Stimulated activated effector memory CD8-positive, alpha-beta T cell treated with anti-CD3 and anti-CD28 coated beads, Interleukin-12 subunit alpha, Interleukin-12 subunit beta, amount 100 ng/mL, for 72 hours (primary cell): Measurements from ENCODE around the gene STK38L.
A peak's percentile ranks its signal among the peaks of the same experiment; 100 is the strongest.

Experiments
- ATAC-seq: fragments of 150-1000 bp; cut with Tn5 transposase; 2 replicates; pipeline ENCODE4 v1.10.0; 2021
- DNase-seq, 2 donors: peaks; one replicate each; pipeline ENCODE4 v3.0.0; 2021 to 2022; ENCODE audit warnings: low spot score in 2 of 2
- H3K27ac Mint-ChIP-seq: one replicate; pipeline ENCODE4 v1.8.0; 2022; ENCODE audit warnings: mild to moderate bottlenecking, mixed read lengths
- H3K36me3 Mint-ChIP-seq: one replicate; pipeline ENCODE4 v1.8.0; 2022; ENCODE audit warnings: mild to moderate bottlenecking, mixed read lengths
- H3K4me1 Mint-ChIP-seq: one replicate; pipeline ENCODE4 v1.8.0; 2022; ENCODE audit warnings: mixed read lengths
- H3K4me3 Mint-ChIP-seq: one replicate; pipeline ENCODE4 v1.8.0; 2022; ENCODE audit warnings: mild to moderate bottlenecking, mixed read lengths
- H3K9me3 Mint-ChIP-seq: one replicate; pipeline ENCODE4 v1.8.0; 2022; ENCODE audit warnings: mixed read lengths

STK38L gene

GRCh38 chr12:27335364-27336281, 91.5 kb downstream of the STK38L start:
- no peaks in the 10 kb centered on the region for H3K9me3 Mint-ChIP-seq
- no peak overlapping the region for H3K27ac Mint-ChIP-seq
- no peak overlapping the region for H3K4me3 Mint-ChIP-seq
- DNase-seq (peak in 1 of 2 donors; percentile 52), ATAC-seq (peak; percentile 50)
- peaks cover 41% of the 10 kb centered on the region for H3K4me1 Mint-ChIP-seq
- H3K36me3 Mint-ChIP-seq = no peaks in the 10 kb centered on the region

GRCh38 chr12:27336282-27336653, 92.2 kb downstream of the STK38L start:
- Mint-ChIP-seq H3K27ac (no peak overlapping the region), H3K4me3 (no peak overlapping the region), H3K9me3 (no peaks in the 10 kb centered on the region), H3K4me1 (peaks cover 35% of the 10 kb centered on the region), H3K36me3 (no peaks in the 10 kb centered on the region)
- ATAC-seq = no peak
- DNase-seq = no peak

- no peak for DNase-seq
- no peak overlapping the region for H3K4me3 Mint-ChIP-seq
- H3K9me3 Mint-ChIP-seq = no peaks in the 10 kb centered on the region
- H3K36me3 Mint-ChIP-seq = no peaks in the 10 kb centered on the region
- no peak overlapping the region for H3K27ac Mint-ChIP-seq
- no peak for ATAC-seq
- H3K4me1 Mint-ChIP-seq = peaks cover 24% of the 10 kb centered on the region
These were observed 93.3 kb downstream of the STK38L start for GRCh38 chr12:27337376-27337775.

- ATAC-seq (no peak), DNase-seq (no peak)
- Mint-ChIP-seq H3K4me3 (no peak overlapping the region), H3K27ac (no peak overlapping the region), H3K4me1 (peaks cover 18% of the 10 kb centered on the region), H3K9me3 (no peaks in the 10 kb centered on the region), H3K36me3 (no peaks in the 10 kb centered on the region)
These were observed 94.4 kb downstream of the STK38L start for GRCh38 chr12:27338473-27338872.

DNA sequence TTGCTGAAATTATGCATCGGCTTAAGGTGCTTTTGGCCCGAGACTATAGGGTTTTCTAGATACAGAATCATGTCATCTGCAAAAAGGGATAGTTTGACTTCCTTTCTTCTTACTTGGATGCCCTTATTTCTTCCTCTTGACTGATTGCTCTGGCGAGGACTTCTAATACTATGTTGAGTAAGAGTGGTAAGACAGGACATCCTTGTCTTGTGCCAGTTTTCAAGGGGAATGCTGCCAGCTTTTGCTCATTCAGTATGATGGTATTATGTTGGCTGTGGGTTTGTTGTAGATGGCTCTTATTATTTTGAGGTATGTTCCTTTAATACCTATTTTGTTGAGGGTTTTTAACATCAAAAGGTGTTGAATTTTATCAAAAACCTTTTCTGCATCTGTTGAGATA, 96.9 kb downstream of the STK38L start:
- Mint-ChIP-seq H3K4me1 (peaks cover 4% of the 10 kb centered on the region), H3K9me3 (no peaks in the 10 kb centered on the region), H3K27ac (no peak overlapping the region), H3K36me3 (no peaks in the 10 kb centered on the region), H3K4me3 (no peak overlapping the region)
- DNase-seq (no peak), ATAC-seq (no peak)

DNA sequence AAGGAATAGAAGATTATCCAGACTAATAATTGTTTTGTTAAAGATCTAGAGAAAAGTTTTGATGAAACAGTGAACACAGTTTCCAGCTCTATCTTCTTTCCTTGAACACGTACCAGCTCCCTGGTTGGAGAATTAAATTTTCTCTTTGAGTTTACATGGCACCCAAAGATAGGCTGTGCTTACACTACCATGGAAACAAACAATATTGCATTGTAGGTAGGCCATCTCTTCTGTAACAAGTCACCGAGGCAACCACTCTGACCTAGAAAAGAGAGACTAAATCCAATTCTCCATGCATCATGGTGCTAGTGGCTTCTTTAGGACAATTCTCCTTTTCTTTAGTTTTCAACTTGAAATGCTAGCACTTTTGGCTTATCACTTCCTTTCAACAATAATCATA, 98.5 kb downstream of the STK38L start:
- Mint-ChIP-seq H3K9me3 (no peaks in the 10 kb centered on the region), H3K27ac (no peak overlapping the region), H3K4me3 (no peak overlapping the region), H3K36me3 (no peaks in the 10 kb centered on the region), H3K4me1 (no peaks in the 10 kb centered on the region)
- DNase-seq = no peak
- no peak for ATAC-seq

DNA sequence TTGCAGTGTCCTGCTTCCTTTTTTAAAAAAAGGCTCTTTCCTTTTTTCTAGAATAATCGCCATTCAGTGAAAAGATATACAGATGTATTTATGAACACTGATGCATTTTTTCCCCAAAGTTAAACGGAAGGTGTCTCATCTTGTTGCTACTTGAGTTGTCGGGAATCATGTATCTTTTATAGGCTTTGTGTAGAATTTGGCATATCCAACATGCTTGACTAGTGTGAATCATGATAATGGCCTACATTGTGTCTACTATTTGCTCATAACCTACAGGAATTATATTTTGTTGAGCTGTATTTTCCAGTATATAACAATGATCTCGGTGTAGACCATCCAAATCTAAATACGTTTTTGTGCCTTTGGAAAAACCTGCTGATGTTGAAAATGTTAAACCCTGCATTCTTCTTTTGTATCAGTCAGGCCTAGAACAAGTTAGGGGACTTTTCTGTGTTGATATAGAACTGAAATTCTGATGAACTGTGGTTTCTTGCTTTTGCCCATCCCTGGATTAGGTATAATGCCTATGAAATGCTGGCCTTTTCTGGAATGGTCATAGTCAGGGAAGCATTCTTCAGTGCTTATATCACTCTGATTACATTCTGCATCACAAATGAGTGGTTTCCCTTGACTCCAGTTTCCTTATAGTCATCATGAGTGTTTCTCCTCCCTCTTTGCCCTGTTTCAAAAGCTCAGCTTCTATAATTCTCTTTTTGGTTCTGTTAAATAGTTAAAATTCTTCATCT, 99.3 kb downstream of the STK38L start:
- Mint-ChIP-seq H3K9me3 (no peaks in the 10 kb centered on the region), H3K36me3 (no peaks in the 10 kb centered on the region), H3K4me1 (no peaks in the 10 kb centered on the region), H3K4me3 (no peak overlapping the region), H3K27ac (no peak overlapping the region)
- DNase-seq (no peak), ATAC-seq (no peak)

DNA sequence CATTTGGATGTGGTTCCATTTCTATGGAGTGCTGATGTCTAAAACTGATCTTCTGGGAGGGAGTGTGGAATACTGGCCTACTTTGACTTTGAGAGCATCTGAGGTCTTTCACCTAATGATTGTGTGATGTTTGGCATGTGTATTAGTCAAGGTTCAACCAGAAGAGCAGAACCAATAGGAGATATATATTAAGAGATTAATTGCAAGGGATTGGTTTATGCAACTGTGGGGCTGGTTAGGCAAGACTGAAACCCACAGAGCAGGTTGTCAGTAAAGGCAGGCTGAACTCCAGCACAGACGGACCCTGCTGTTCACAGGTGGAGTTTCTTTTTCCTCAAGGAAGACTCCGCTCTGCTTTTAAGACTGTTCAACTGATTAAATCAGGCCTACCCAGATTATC, 100.2 kb downstream of the STK38L start:
- Mint-ChIP-seq H3K4me1 (no peaks in the 10 kb centered on the region), H3K9me3 (no peaks in the 10 kb centered on the region), H3K4me3 (no peak overlapping the region), H3K36me3 (no peaks in the 10 kb centered on the region), H3K27ac (no peak overlapping the region)
- DNase-seq = no peak
- ATAC-seq = no peak

GRCh38 chr12:27344760-27345159, 100.7 kb downstream of the STK38L start:
- H3K4me3 Mint-ChIP-seq = no peak overlapping the region
- ATAC-seq = no peak
- H3K36me3 Mint-ChIP-seq = no peaks in the 10 kb centered on the region
- H3K27ac Mint-ChIP-seq = no peak overlapping the region
- no peaks in the 10 kb centered on the region for H3K9me3 Mint-ChIP-seq
- H3K4me1 Mint-ChIP-seq = no peaks in the 10 kb centered on the region
- DNase-seq = no peak

- Mint-ChIP-seq H3K9me3 (no peaks in the 10 kb centered on the region), H3K36me3 (no peaks in the 10 kb centered on the region), H3K27ac (no peak overlapping the region), H3K4me3 (no peak overlapping the region), H3K4me1 (no peaks in the 10 kb centered on the region)
- no peak for ATAC-seq
- DNase-seq = no peak
These were observed 101.3 kb downstream of the STK38L start for GRCh38 chr12:27345376-27345775.

DNA sequence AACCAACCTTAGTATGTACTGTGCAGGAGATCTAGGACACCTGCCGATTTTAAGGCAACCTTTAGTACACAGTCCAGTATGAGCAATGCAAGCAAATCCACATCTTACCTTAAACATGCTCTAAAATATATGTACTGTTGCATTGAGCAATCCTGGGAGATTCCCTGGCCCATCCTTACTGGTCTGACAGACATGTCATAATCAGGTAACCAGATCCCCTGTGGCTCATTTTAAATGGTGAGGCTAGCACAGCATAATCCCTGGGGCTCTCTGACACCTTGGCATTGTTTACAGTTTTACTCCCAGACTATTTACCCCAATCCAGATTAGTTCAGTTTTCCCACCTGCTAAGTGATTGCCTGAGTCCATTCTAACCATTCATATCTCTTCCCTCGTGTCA, 103.7 kb downstream of the STK38L start:
- no peak overlapping the region for H3K4me3 Mint-ChIP-seq
- ATAC-seq (no peak), DNase-seq (no peak)
- H3K9me3 Mint-ChIP-seq = no peaks in the 10 kb centered on the region
- no peaks in the 10 kb centered on the region for H3K36me3 Mint-ChIP-seq
- no peaks in the 10 kb centered on the region for H3K4me1 Mint-ChIP-seq
- no peak overlapping the region for H3K27ac Mint-ChIP-seq

GRCh38 chr12:27351476-27351875, 107.4 kb downstream of the STK38L start:
- H3K4me3 Mint-ChIP-seq = no peak overlapping the region
- no peak for ATAC-seq
- no peak for DNase-seq
- no peaks in the 10 kb centered on the region for H3K4me1 Mint-ChIP-seq
- H3K27ac Mint-ChIP-seq = no peak overlapping the region
- H3K9me3 Mint-ChIP-seq = no peaks in the 10 kb centered on the region
- H3K36me3 Mint-ChIP-seq = no peaks in the 10 kb centered on the region

DNA sequence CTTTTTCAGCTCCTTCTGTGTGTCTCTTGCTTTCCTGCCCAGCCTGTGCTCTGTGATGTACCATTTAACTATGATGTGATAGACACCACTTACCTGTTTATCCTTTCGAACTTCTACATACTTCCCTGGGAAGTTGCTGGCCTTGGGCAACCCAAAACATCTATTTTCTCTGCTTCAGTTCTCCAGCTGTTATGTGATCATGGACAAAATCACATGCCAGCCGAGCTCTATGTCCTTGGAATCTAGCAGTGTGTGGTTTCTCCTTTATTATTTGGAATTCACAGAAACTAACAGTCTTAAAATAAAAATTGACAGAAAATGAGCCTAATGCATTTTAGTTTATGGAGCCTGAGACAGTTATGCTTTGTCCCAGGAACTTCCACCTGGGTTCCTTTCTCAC, 111.4 kb downstream of the STK38L start:
- no peak for DNase-seq
- H3K36me3 Mint-ChIP-seq = no peaks in the 10 kb centered on the region
- H3K4me3 Mint-ChIP-seq = no peak overlapping the region
- H3K4me1 Mint-ChIP-seq = no peaks in the 10 kb centered on the region
- H3K9me3 Mint-ChIP-seq = no peaks in the 10 kb centered on the region
- no peak for ATAC-seq
- H3K27ac Mint-ChIP-seq = no peak overlapping the region

DNA sequence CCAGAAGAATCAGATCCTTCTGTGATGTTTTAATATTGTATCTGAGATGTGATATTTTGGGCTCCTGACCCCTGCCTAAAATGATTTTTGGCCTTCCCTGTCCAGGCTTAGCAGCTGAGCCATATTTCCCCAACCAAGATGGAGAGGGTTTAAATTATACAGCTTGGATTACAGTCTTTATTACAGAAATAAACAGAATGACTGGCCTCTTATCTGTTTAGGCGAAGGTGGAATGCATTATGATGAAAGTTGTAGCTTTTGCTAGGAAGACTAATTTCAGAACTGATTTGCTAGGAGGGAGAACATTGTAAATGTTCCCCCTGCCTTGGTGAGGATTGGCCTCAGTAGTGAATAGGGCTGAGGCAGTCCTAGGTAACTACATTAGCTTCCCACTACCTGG, 111.9 kb downstream of the STK38L start:
- ATAC-seq = no peak
- H3K36me3 Mint-ChIP-seq = no peaks in the 10 kb centered on the region
- no peak for DNase-seq
- no peak overlapping the region for H3K4me3 Mint-ChIP-seq
- H3K27ac Mint-ChIP-seq = no peak overlapping the region
- no peaks in the 10 kb centered on the region for H3K4me1 Mint-ChIP-seq
- no peaks in the 10 kb centered on the region for H3K9me3 Mint-ChIP-seq

GRCh38 chr12:27359578-27360340, 115.7 kb downstream of the STK38L start:
- no peak for DNase-seq
- no peak for ATAC-seq
- no peak overlapping the region for H3K4me3 Mint-ChIP-seq
- H3K4me1 Mint-ChIP-seq = no peaks in the 10 kb centered on the region
- no peaks in the 10 kb centered on the region for H3K36me3 Mint-ChIP-seq
- no peaks in the 10 kb centered on the region for H3K9me3 Mint-ChIP-seq
- H3K27ac Mint-ChIP-seq = no peak overlapping the region
